Measurements from ENCODE around the gene PBX1. TPM values are rescaled to one million over a fixed set of nuclear protein-coding genes. Genes with fewer than 3 reads are reported as not detected.

PBX1 gene
- total and polyA plus RNA-seq, 2 donors (not counting 3 experiments of a cell fraction or from before 2014, with no cell fraction given), result 10.7 to 24.1 TPM

DNA sequence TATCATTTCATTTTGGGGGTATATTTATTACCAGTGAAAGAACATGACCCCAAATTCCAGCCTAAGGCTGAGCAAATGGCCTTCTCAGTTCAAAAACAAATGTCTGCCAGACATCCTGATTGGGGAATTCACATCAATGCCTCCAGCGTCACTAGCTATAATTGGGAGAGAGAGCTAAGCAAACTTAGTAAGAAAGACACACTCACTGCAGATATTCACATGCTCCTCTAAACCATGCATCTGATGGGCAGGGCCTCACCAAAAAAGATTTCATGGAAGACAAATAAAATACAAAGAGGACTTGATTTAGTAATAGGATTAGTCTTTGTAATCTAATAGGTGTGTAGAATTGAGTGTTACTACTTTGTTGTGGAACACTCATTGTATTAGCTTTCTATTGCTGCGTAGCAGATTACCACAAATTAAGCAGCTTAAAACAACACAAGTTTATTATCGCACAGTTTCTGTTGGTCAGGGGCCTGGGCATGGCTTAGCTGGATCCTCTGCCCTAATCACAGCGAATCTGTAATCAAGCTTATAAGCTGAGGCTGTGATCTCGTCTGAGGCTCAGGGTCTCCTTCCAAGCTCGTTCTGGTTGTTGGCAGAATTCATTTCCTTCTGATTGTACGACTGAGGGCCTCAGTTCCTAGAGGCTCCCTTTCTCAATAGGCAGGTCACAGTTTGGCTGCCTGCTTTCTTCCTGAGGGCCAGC is 243.0 kb downstream of the PBX1 start:
- no TSS peak for BruUV-seq (replicated peaks)
- Histone ChIP-seq H3K4me3 (replicated peaks in 1 of 3; ENCODE audit: insufficient read depth in 1 of 3, low read depth in 1 of 3, low read length in 3 of 3) (no peak overlapping the region), H3K79me2 (ENCODE audit: control insufficient read depth, insufficient read depth, low read length) (no peaks in the 10 kb centered on the region), H3K27me3 (ENCODE audit: control insufficient read depth in 2 of 2, insufficient read depth in 2 of 2, low read length in 2 of 2) (no peaks in the 10 kb centered on the region), H3K9ac (replicated peaks; ENCODE audit: extremely low read depth, insufficient read depth, low read length) (no peak overlapping the region), H2AFZ (ENCODE audit: low read depth, low read length) (peak overlapping the region; percentile 41), H3K9me1 (replicated peaks; ENCODE audit: control insufficient read depth, extremely low read depth, insufficient read depth, low read length) (no peaks in the 10 kb centered on the region), H3K4me2 (ENCODE audit: insufficient read depth, low read length) (no peak overlapping the region), H3K36me3 (ENCODE audit: control insufficient read depth in 2 of 2, extremely low read depth in 1 of 2, insufficient read depth in 2 of 2, low read length in 2 of 2) (no peaks in the 10 kb centered on the region), H3K9me3 (replicated peaks; ENCODE audit: control insufficient read depth, insufficient read depth, low read length) (no peaks in the 10 kb centered on the region), H4K20me1 (replicated peaks; ENCODE audit: control insufficient read depth, extremely low read depth, insufficient read depth, low read length) (no peaks in the 10 kb centered on the region), H3K27ac (ENCODE audit: insufficient read depth, low read depth, low read length) (no peak overlapping the region), H3K4me1 (ENCODE audit: control insufficient read depth, extremely low read depth, insufficient read depth, low read length) (peaks cover 6% of the 10 kb centered on the region)
- POLR2A ChIA-PET, result no interaction called here
- CTCF ChIA-PET, result interaction anchor here (1.0 to 1.5 kb wide), 3 partner anchors 9 to 16 kb away, joined by 3 to 7 read pairs (median 4); no protein-coding TSS in a partner anchor
- peak; percentile 51 for DNase-seq (ENCODE audit: low read depth, low spot score)
- intact Hi-C loops (cut with micrococcal nuclease), result no loop called here
- dilution Hi-C loops (cut with MboI; ENCODE audit: extremely low pct_ligation_motif_present, low sequenced_read_pairs), result no loop called here
- FAIRE-seq, result peak; percentile 65
- TF ChIP-seq POLR2AphosphoS5 (IDR thresholded peaks at IDR 0.05; ENCODE audit: insufficient read depth, low read depth, low read length) (no peak), MYC (IDR thresholded peaks at IDR 0.05; ENCODE audit: low read depth, low read length) (no peak), JUN (IDR thresholded peaks at IDR 0.05; ENCODE audit: borderline replicate concordance, insufficient read depth, insufficient read length, low read depth) (no peak), POLR2A (IDR thresholded peaks at IDR 0.05; ENCODE audit: low read depth, low read length) (no peak), EZH2 (IDR thresholded peaks at IDR 0.05; ENCODE audit: borderline replicate concordance, low read depth, low read length, severe bottlenecking) (no peak), GATA2 (IDR thresholded peaks at IDR 0.05; ENCODE audit: insufficient read depth, insufficient read length, low read depth, low read length) (no peak), FOS (IDR thresholded peaks at IDR 0.05; ENCODE audit: borderline replicate concordance, insufficient read depth, low read length) (no peak)
- TF ChIP-seq, protein P1, sequence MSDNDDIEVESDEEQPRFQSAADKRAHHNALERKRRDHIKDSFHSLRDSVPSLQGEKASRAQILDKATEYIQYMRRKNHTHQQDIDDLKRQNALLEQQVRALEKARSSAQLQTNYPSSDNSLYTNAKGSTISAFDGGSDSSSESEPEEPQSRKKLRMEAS (IDR thresholded peaks at IDR 0.05; ENCODE audit: insufficient read depth, insufficient read length), result no peak
- TF ChIP-seq, protein P2, sequence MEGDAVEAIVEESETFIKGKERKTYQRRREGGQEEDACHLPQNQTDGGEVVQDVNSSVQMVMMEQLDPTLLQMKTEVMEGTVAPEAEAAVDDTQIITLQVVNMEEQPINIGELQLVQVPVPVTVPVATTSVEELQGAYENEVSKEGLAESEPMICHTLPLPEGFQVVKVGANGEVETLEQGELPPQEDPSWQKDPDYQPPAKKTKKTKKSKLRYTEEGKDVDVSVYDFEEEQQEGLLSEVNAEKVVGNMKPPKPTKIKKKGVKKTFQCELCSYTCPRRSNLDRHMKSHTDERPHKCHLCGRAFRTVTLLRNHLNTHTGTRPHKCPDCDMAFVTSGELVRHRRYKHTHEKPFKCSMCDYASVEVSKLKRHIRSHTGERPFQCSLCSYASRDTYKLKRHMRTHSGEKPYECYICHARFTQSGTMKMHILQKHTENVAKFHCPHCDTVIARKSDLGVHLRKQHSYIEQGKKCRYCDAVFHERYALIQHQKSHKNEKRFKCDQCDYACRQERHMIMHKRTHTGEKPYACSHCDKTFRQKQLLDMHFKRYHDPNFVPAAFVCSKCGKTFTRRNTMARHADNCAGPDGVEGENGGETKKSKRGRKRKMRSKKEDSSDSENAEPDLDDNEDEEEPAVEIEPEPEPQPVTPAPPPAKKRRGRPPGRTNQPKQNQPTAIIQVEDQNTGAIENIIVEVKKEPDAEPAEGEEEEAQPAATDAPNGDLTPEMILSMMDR (IDR thresholded peaks at IDR 0.05; ENCODE audit: extremely low read depth in 1 of 2, insufficient read depth in 1 of 2, low read depth in 1 of 2, low read length in 2 of 2), result no peak
